ENCODE results near the gene LRRC1.

DNA sequence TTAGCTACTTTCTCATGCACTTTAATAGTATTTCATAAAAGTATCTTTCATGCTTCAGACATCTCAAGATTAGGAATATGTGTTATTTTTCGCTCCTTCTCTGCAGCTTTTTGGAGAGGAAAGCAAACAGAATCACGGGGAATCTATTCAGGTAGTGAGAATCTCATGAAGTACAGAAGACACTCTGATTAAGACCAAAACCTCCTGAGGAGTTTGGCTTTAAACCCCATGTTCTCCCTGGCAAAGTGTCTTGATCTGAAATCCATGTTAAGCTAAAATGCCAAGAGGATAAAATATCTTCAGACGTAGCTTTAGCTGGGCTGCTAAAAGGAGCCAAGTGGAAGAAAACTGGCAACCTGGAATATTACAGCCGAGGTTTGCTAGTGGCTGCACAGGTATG lies 149.3 kb downstream of the LRRC1 start:
- TF ChIP-seq, protein P1, sequence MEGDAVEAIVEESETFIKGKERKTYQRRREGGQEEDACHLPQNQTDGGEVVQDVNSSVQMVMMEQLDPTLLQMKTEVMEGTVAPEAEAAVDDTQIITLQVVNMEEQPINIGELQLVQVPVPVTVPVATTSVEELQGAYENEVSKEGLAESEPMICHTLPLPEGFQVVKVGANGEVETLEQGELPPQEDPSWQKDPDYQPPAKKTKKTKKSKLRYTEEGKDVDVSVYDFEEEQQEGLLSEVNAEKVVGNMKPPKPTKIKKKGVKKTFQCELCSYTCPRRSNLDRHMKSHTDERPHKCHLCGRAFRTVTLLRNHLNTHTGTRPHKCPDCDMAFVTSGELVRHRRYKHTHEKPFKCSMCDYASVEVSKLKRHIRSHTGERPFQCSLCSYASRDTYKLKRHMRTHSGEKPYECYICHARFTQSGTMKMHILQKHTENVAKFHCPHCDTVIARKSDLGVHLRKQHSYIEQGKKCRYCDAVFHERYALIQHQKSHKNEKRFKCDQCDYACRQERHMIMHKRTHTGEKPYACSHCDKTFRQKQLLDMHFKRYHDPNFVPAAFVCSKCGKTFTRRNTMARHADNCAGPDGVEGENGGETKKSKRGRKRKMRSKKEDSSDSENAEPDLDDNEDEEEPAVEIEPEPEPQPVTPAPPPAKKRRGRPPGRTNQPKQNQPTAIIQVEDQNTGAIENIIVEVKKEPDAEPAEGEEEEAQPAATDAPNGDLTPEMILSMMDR (optimal IDR thresholded peaks at IDR 0.05 in 1 of 3, IDR thresholded peaks at IDR 0.05 in 1 of 3, conservative IDR thresholded peaks at IDR 0.05 in 1 of 3; ENCODE audit: extremely low read depth in 1 of 3, insufficient read depth in 2 of 3, low read length in 3 of 3) = no peak
- TF ChIP-seq EZH2 (IDR thresholded peaks at IDR 0.05; ENCODE audit: low read length) = no peak

Data from keratinocyte (primary cell).